Measurements from ENCODE around the gene MDP1. TPM values are rescaled to one million over a fixed set of nuclear protein-coding genes. Genes with fewer than 3 reads are reported as not detected.

The MDP1 gene
- total RNA-seq, 2 donors from 2014 or later, result 8.2 to 10.9 TPM

DNA sequence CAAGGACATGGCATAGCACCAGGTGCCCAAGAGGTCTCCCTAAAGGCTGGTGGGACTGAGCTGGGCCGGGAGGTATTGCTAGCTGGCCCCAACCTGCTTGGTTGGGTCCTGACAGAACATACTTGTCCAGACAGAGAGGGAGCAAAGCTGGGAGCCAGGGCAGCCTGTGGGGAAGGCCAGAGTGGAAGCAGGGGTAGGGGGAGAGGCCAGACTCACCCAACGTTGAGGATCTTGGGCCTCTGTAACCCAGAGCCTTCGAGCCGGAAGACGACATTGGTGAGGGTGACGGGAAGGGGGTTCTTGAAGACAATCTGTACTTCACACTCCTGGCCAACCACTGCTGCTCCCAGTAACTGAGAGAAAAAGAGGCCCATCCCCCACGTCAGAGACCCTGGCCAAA is 38.1 kb upstream of the MDP1 start:
- no peaks in the 10 kb centered on the region for H3K4me1 ChIP-seq
- H3K36me3 ChIP-seq, result no peaks in the 10 kb centered on the region
- H3K4me3 ChIP-seq, result no peak overlapping the region
- H3K27me3 ChIP-seq, result no peaks in the 10 kb centered on the region
- TF ChIP-seq, protein P1, sequence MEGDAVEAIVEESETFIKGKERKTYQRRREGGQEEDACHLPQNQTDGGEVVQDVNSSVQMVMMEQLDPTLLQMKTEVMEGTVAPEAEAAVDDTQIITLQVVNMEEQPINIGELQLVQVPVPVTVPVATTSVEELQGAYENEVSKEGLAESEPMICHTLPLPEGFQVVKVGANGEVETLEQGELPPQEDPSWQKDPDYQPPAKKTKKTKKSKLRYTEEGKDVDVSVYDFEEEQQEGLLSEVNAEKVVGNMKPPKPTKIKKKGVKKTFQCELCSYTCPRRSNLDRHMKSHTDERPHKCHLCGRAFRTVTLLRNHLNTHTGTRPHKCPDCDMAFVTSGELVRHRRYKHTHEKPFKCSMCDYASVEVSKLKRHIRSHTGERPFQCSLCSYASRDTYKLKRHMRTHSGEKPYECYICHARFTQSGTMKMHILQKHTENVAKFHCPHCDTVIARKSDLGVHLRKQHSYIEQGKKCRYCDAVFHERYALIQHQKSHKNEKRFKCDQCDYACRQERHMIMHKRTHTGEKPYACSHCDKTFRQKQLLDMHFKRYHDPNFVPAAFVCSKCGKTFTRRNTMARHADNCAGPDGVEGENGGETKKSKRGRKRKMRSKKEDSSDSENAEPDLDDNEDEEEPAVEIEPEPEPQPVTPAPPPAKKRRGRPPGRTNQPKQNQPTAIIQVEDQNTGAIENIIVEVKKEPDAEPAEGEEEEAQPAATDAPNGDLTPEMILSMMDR (IDR thresholded peaks at IDR 0.05), result no peak
- DNase-seq, result no peak
- intact Hi-C loops (cut with DNase I), result no loop called here
- H3K9me3 ChIP-seq, result no peaks in the 10 kb centered on the region
- H3K9ac ChIP-seq (ENCODE audit: low read depth in 2 of 2, low read length in 2 of 2), result no peak overlapping the region
- no peak overlapping the region for H3K27ac ChIP-seq

DNA sequence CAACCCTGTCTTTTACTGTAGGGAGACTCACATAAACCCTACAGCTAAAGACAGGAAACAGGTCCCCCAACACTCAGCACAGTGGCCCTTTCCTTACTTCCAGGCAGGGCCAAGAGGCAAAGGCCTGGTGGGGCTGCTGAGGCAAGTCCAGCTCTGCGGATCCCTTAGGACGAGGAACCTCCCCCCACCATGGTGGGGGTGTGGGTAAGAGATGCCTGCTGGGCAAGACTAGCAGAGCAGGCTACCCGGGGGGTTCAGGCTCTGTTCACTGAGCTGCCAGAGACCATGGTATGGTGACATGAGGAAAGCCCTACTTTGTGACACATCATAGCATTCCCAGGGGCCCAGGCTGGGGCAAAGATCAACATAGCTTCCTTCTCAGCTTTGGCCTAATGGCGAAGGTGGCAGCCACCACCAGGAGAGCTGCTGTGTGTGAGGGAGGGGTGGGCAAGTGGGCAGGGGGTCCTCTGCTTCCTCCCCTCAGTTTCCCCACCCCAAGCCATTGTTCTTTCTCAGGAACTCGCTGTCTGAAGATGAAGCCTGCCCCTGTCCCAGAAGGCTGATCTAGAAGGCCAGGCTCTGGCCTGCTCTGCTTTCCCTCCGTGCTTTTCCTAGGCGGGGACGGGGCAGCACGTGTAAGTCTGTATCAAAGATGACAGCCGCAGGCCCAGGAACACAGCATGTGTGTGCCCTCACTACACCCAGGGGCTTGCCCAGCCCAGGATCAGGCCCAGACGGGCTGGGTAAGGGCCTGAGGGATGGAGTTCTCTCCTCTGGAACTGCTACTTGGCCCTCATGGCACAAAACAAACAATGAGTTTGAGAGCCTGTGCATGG is 36.6 kb upstream of the MDP1 start:
- H3K27ac ChIP-seq, result no peak overlapping the region
- H3K9me3 ChIP-seq, result no peaks in the 10 kb centered on the region
- no peak overlapping the region for H3K9ac ChIP-seq (ENCODE audit: low read depth in 2 of 2, low read length in 2 of 2)
- TF ChIP-seq, protein P1 (IDR thresholded peaks at IDR 0.05), result no peak
- no peak for DNase-seq
- H3K27me3 ChIP-seq, result no peaks in the 10 kb centered on the region
- H3K4me3 ChIP-seq, result no peak overlapping the region
- H3K4me1 ChIP-seq, result no peaks in the 10 kb centered on the region
- intact Hi-C loops (cut with DNase I), result no loop called here
- no peaks in the 10 kb centered on the region for H3K36me3 ChIP-seq

DNA sequence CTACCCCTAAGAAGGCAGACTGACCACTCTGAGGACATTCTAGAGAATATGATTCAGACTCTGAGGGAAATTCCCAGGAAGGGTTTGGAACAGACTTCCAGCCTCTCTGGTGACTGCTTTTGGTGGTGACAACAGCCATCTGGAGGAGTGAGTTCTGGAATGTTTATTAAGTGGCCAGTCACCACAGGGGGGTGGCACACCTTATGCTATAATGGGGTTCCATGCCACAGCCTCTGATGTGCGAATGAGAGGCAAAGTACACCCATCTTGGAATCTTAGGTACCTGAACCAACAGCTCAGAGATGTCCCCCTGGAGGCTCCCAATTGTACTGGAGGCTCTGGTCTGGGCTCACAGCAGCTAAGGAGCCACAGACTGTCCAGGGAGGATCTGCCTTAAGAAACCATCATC is 36.0 kb upstream of the MDP1 start:
- no peaks in the 10 kb centered on the region for H3K36me3 ChIP-seq
- no peak overlapping the region for H3K27ac ChIP-seq
- DNase-seq, result no peak
- H3K4me1 ChIP-seq, result no peaks in the 10 kb centered on the region
- H3K4me3 ChIP-seq, result no peak overlapping the region
- TF ChIP-seq, protein P1 (IDR thresholded peaks at IDR 0.05), result no peak
- no peaks in the 10 kb centered on the region for H3K9me3 ChIP-seq
- no peaks in the 10 kb centered on the region for H3K27me3 ChIP-seq
- intact Hi-C loops (cut with DNase I), result no loop called here
- no peak overlapping the region for H3K9ac ChIP-seq (ENCODE audit: low read depth in 2 of 2, low read length in 2 of 2)

DNA sequence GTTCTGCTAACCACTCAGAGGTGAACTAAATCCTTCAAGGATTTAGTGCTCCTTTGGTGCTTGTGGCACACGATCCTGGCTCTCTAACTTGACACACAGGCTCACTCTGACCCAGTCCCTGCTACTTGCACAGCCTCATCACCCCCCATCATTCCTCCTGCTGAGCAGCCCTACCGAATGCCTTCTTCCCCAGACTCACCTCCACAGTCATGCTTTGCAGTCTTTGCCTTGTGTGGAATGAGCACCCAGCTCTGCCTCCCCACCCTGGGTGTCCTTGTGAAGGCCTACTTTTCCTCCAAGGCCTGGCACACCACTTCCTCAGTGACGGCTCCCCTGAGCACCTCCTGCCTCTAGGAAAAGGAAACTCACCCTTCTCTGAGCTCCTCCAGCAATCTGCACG is 34.5 kb upstream of the MDP1 start:
- H3K9ac ChIP-seq (ENCODE audit: low read depth in 2 of 2, low read length in 2 of 2), result no peak overlapping the region
- H3K27me3 ChIP-seq, result no peaks in the 10 kb centered on the region
- H3K4me1 ChIP-seq, result no peaks in the 10 kb centered on the region
- H3K27ac ChIP-seq, result no peak overlapping the region
- no peak for DNase-seq
- H3K9me3 ChIP-seq, result no peaks in the 10 kb centered on the region
- H3K4me3 ChIP-seq, result no peak overlapping the region
- TF ChIP-seq, protein P1 (IDR thresholded peaks at IDR 0.05), result no peak
- H3K36me3 ChIP-seq, result no peaks in the 10 kb centered on the region
- intact Hi-C loops (cut with DNase I), result no loop called here

DNA sequence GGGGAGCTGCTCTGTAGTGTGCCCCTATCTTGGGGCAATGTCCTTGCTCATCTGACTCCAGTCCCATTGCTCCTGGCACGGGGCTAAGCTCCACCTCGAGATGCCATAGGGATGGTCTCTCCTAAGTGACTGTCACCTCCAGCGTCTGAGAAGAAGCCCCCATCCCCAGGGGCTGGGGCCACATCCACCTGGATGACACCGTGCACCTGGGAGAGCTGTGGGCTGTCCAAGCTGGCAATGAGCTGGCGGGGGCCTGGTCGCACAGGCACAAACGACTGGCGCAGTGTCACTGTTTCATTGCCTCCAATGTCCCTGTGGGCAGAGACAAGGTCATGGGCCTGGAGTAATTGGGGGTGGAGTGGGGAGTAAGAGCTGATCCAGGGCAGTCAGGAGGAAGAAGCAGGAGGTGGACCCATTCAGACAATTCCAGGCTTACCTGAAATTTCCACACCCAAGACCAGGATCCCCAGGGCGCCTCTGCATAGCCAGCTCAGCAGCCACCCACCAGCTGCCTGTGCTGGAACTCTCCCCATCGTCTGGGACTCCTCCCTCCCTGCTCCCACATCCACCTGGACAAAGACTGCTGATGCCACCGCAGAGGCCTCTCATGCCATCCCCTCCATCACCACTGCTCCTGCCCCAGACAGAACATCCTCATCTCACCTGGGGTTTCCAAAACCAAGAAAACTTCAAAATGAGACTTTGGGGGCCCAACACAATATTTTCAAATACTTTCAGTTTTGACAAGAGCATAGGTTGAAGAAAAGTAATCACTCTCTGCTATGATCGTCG is 33.6 kb upstream of the MDP1 start:
- H3K9ac ChIP-seq (ENCODE audit: low read depth in 2 of 2, low read length in 2 of 2), result no peak overlapping the region
- no peaks in the 10 kb centered on the region for H3K9me3 ChIP-seq
- H3K4me3 ChIP-seq, result no peak overlapping the region
- H3K4me1 ChIP-seq, result no peaks in the 10 kb centered on the region
- H3K27ac ChIP-seq, result no peak overlapping the region
- intact Hi-C loops (cut with DNase I), result loop anchor here (10.0 kb wide), 1 partner anchor 185 kb away; no protein-coding TSS in a partner anchor
- TF ChIP-seq, protein P1 (IDR thresholded peaks at IDR 0.05), result no peak
- no peak for DNase-seq
- H3K27me3 ChIP-seq, result no peaks in the 10 kb centered on the region
- H3K36me3 ChIP-seq, result no peaks in the 10 kb centered on the region
